CD4-positive, alpha-beta T cell (primary cell): ENCODE data around the gene CCBE1. TPM values are rescaled to one million over a fixed set of nuclear protein-coding genes. Genes with fewer than 3 reads are reported as not detected.

Source experiments
- ATAC-seq: fragments of 200-7000 bp; cut with Tn5 transposase; one replicate; pipeline ENCODE4 v1.10.0; 2022; ENCODE audit warnings: mild to moderate bottlenecking; ENCODE audit not compliant: poor library complexity
- CTCF ChIA-PET: fragments of 350-600 bp; sonication (Branson Sonifier 250); formaldehyde crosslinking; loops from one replicate; lab custom pipeline; 2021; ENCODE audit warnings: antibody characterized with exemption, inconsistent platforms; lab: Charles Lee
- POLR2A ChIA-PET: fragments of 350-600 bp; sonication (Branson Sonifier 250); formaldehyde crosslinking; loops from one replicate; lab custom pipeline; 2021; ENCODE audit warnings: antibody characterized with exemption, inconsistent platforms; lab: Charles Lee
- DNase-seq, 14 experiments: peaks; one replicate each; pipeline ENCODE4 v3.0.0-alpha.2; 2013 to 2020; ENCODE audit warnings: mixed read lengths in 2 of 14
- H3K27ac ChIP-seq, 2 donors: one replicate each; pipeline versions ENCODE4 v1.5.1 to v1.7.0; 2013; ENCODE audit warnings: low read length in 2 of 2, low read depth in 1 of 2, mild to moderate bottlenecking in 1 of 2
- H3K27me3 ChIP-seq, 2 experiments: 1 replicate in 1 of 2; 2 replicates in 1 of 2; pipeline versions ENCODE4 v1.6.1 to v1.7.0; 2013; ENCODE audit warnings: low read length in 2 of 2, control low read depth in 1 of 2, mild to moderate bottlenecking in 1 of 2, moderate library complexity in 1 of 2; ENCODE audit not compliant: insufficient read depth in 2 of 2, control insufficient read depth in 1 of 2
- H3K36me3 ChIP-seq: one replicate; pipeline ENCODE4 v1.6.1; 2013; ENCODE audit warnings: low read length, control low read depth; ENCODE audit not compliant: insufficient read depth
- H3K4me1 ChIP-seq: one replicate; pipeline ENCODE4 v1.6.1; 2013; ENCODE audit warnings: low read length, control low read depth; ENCODE audit not compliant: insufficient read depth
- H3K4me3 ChIP-seq: one replicate; pipeline ENCODE4 v1.5.1; 2013; ENCODE audit warnings: mild to moderate bottlenecking, low read length, moderate library complexity
- H3K9me3 ChIP-seq, 2 experiments: 1 replicate in 1 of 2; 2 replicates in 1 of 2; pipeline versions ENCODE4 v1.6.1 to v1.7.0; 2013; ENCODE audit warnings: low read length in 2 of 2, mild to moderate bottlenecking in 2 of 2, control low read depth in 1 of 2, moderate library complexity in 1 of 2; ENCODE audit not compliant: control insufficient read depth in 1 of 2, insufficient read depth in 1 of 2
- H3K27ac Mint-ChIP-seq: one replicate; pipeline ENCODE4 v1.8.0; 2020; ENCODE audit warnings: mixed read lengths
- H3K27me3 Mint-ChIP-seq: one replicate; pipeline ENCODE4 v1.8.0; 2021; ENCODE audit warnings: mixed read lengths
- H3K36me3 Mint-ChIP-seq: one replicate; pipeline ENCODE4 v1.8.0; 2021; ENCODE audit warnings: low read depth, mixed read lengths
- H3K4me1 Mint-ChIP-seq: one replicate; pipeline ENCODE4 v1.8.0; 2021; ENCODE audit warnings: low read depth, mixed read lengths
- H3K4me3 Mint-ChIP-seq: one replicate; pipeline ENCODE4 v1.8.0; 2020; ENCODE audit warnings: mild to moderate bottlenecking, mixed read lengths
- H3K9me3 Mint-ChIP-seq: one replicate; pipeline ENCODE4 v1.8.0; 2020; ENCODE audit warnings: mixed read lengths
- CTCF ChIP-seq: fragments of 200-600 bp; IDR thresholded peaks from one replicate; pipeline ENCODE4 v1.8.0; 2022; ENCODE audit warnings: antibody characterized with exemption, mild to moderate bottlenecking
- intact Hi-C, 2 experiments: fragments of 100-400 bp; cut with DNase I in 1 of 2; cut with micrococcal nuclease in 1 of 2; formaldehyde crosslinking; loops; one replicate each; pipeline versions ENCODE4 v1.15.1 to v1.9.0; 2023 to 2025; cut with DNase I, micrococcal nuclease
- total RNA-seq, 174 experiments: library from RNA in 2 of 174; stranded (reverse) in 2 of 174; gene quantifications; one replicate each; pipeline ENCODE4 v1.2.3 and lab custom pipeline; 2021 to 2026

Gene CCBE1
- total RNA-seq, 2 experiments from 2014 or later: not detected

DNA sequence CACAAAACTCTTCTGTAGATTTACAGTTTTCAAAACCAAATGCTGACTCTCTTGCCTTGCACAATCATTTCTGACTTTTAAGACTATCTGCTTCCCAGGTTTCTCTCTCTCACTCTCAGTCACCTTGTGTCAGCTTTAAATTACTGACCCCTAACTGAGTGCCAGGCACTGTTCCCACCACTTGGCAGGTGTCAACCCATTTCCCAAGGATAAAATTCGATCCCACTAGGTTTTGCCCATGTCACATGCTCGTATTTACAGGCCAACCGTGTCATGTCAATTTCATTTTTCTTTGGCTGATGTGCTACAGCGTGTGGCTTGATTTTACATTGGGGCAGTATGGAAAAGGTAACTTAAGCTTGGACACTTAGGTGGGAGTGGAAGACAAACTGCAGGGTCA, 312.0 kb downstream of the CCBE1 start:
- CTCF ChIA-PET: no interaction called here
- ATAC-seq (no peak), DNase-seq (no peak)
- H3K27ac ChIP-seq: no peak overlapping the region
- Mint-ChIP-seq H3K4me1 (no peaks in the 10 kb centered on the region), H3K36me3 (no peaks in the 10 kb centered on the region), H3K4me3 (no peak overlapping the region), H3K27me3 (peaks cover 13% of the 10 kb centered on the region), H3K9me3 (no peaks in the 10 kb centered on the region), H3K27ac (no peak overlapping the region)
- no peaks in the 10 kb centered on the region for H3K4me1 ChIP-seq
- POLR2A ChIA-PET: no interaction called here
- H3K9me3 ChIP-seq: no peaks in the 10 kb centered on the region
- H3K27me3 ChIP-seq: no peaks in the 10 kb centered on the region
- no peak overlapping the region for H3K4me3 ChIP-seq
- H3K36me3 ChIP-seq: no peaks in the 10 kb centered on the region
- TF ChIP-seq CTCF: no peak
- intact Hi-C loops: no loop called here

GRCh38 chr18:59383851-59384250, 313.4 kb downstream of the CCBE1 start:
- Mint-ChIP-seq H3K27ac (no peak overlapping the region), H3K4me1 (no peaks in the 10 kb centered on the region), H3K27me3 (peaks cover 19% of the 10 kb centered on the region), H3K9me3 (no peaks in the 10 kb centered on the region), H3K4me3 (no peak overlapping the region), H3K36me3 (no peaks in the 10 kb centered on the region)
- ATAC-seq (no peak), DNase-seq (no peak)
- no peaks in the 10 kb centered on the region for H3K9me3 ChIP-seq
- intact Hi-C loops: loop anchor here in 1 of 2 experiments (5.0 kb wide), 1 partner anchor 72 kb away; no protein-coding TSS in a partner anchor
- no peak overlapping the region for H3K27ac ChIP-seq
- H3K27me3 ChIP-seq: peaks cover 0 to 3% of the 10 kb centered on the region in 2 experiments
- TF ChIP-seq CTCF: no peak
- H3K36me3 ChIP-seq: no peaks in the 10 kb centered on the region
- ChIA-PET POLR2A (interaction anchor here (0.7 kb wide), 1 partner anchor 200 kb away, joined by 3 read pairs; no protein-coding TSS in a partner anchor), CTCF (no interaction called here)
- no peak overlapping the region for H3K4me3 ChIP-seq
- H3K4me1 ChIP-seq: no peaks in the 10 kb centered on the region

- Histone ChIP-seq H3K27me3 (peaks cover 0 to 3% of the 10 kb centered on the region in 2 experiments), H3K4me1 (no peaks in the 10 kb centered on the region), H3K36me3 (no peaks in the 10 kb centered on the region), H3K4me3 (no peak overlapping the region), H3K27ac (no peak overlapping the region), H3K9me3 (no peaks in the 10 kb centered on the region)
- ChIA-PET POLR2A (no interaction called here), CTCF (interaction anchor here (1.2 kb wide), 1 partner anchor 20 kb away, joined by 3 read pairs; no protein-coding TSS in a partner anchor)
- no peaks in the 10 kb centered on the region for H3K36me3 Mint-ChIP-seq
- ATAC-seq (no peak), DNase-seq (no peak)
- H3K4me1 Mint-ChIP-seq: no peaks in the 10 kb centered on the region
- intact Hi-C loops: loop anchor here in 1 of 2 experiments (5.0 kb wide), 1 partner anchor 70 kb away; no protein-coding TSS in a partner anchor
- no peak for TF ChIP-seq CTCF
- H3K27ac Mint-ChIP-seq: no peak overlapping the region
- no peaks in the 10 kb centered on the region for H3K9me3 Mint-ChIP-seq
- H3K4me3 Mint-ChIP-seq: no peak overlapping the region
- peaks cover 33% of the 10 kb centered on the region for H3K27me3 Mint-ChIP-seq
Measured at GRCh38 chr18:59382383-59382782, 314.8 kb downstream of the CCBE1 start.
